ENCODE measurements around the gene SPRR5.

DNA sequence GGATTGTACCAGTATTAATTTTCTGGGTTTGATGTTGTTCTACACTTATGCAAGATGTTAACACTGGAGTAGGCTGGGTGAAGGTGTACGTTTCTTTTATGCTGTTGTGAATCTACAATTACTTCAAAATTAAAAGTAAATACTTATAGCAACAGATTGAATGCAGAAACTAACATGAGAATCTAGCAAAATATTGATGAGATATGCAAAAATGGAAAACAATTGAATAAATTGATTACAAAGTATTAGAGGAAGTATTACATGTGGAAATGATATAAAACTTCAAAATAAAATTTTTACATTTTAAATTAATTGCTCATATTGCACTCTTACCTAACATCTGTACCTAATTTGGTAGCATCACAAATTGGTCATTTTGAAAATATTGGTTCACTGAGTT lies 48.8 kb downstream of the SPRR5 start:
- TF ChIP-seq, protein P1, sequence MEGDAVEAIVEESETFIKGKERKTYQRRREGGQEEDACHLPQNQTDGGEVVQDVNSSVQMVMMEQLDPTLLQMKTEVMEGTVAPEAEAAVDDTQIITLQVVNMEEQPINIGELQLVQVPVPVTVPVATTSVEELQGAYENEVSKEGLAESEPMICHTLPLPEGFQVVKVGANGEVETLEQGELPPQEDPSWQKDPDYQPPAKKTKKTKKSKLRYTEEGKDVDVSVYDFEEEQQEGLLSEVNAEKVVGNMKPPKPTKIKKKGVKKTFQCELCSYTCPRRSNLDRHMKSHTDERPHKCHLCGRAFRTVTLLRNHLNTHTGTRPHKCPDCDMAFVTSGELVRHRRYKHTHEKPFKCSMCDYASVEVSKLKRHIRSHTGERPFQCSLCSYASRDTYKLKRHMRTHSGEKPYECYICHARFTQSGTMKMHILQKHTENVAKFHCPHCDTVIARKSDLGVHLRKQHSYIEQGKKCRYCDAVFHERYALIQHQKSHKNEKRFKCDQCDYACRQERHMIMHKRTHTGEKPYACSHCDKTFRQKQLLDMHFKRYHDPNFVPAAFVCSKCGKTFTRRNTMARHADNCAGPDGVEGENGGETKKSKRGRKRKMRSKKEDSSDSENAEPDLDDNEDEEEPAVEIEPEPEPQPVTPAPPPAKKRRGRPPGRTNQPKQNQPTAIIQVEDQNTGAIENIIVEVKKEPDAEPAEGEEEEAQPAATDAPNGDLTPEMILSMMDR (IDR thresholded peaks at IDR 0.05), result no peak
- no peak for TF ChIP-seq POLR2A (IDR thresholded peaks at IDR 0.05)

All from uterus (tissue), 2 donors.